MCF 10A (cell line): ENCODE data around the gene VAV3. TPM values are rescaled to one million over a fixed set of nuclear protein-coding genes. Genes with fewer than 3 reads are reported as not detected.

Experiments
- BruUV-seq: library from RNA; stranded (reverse); fragments of 400-500 nt; replicated peaks from 2 replicates; lab custom pipeline; 2021; lab: Mats Ljungman, UMichigan
- CTCF ChIA-PET: fragments of 300-600 bp; sonication (Branson Sonifier 250); formaldehyde crosslinking; extraction: SDS; loops from one replicate; lab custom pipeline; 2021; ENCODE audit warnings: antibody characterized with exemption, inconsistent platforms; lab: Yijun Ruan, JAX
- POLR2A ChIA-PET: fragments of 300-600, 350-650 bp; sonication (Branson Sonifier 250); formaldehyde crosslinking; extraction: SDS; loops from one replicate; lab custom pipeline; 2020; ENCODE audit warnings: antibody characterized with exemption, inconsistent platforms; lab: Yijun Ruan, JAX
- DNase-seq: peaks from one replicate; pipeline ENCODE4 v3.0.0-alpha.2; 2018; ENCODE audit not compliant: unreplicated experiment
- H3K27ac Mint-ChIP-seq: one replicate; pipeline ENCODE4 v1.8.0; 2022; ENCODE audit warnings: mild to moderate bottlenecking, low read depth, mixed read lengths; ENCODE audit not compliant: unreplicated experiment
- H3K27me3 Mint-ChIP-seq: one replicate; pipeline ENCODE4 v1.8.0; 2022; ENCODE audit warnings: mixed read lengths; ENCODE audit not compliant: insufficient read depth, unreplicated experiment
- H3K36me3 Mint-ChIP-seq: one replicate; pipeline ENCODE4 v1.8.0; 2022; ENCODE audit warnings: mild to moderate bottlenecking, moderate library complexity, mixed read lengths; ENCODE audit not compliant: insufficient read depth, unreplicated experiment
- H3K4me1 Mint-ChIP-seq: one replicate; pipeline ENCODE4 v1.8.0; 2022; ENCODE audit warnings: mixed read lengths; ENCODE audit not compliant: insufficient read depth, unreplicated experiment
- H3K4me3 Mint-ChIP-seq: one replicate; pipeline ENCODE4 v1.8.0; 2022; ENCODE audit warnings: mild to moderate bottlenecking, moderate library complexity, mixed read lengths; ENCODE audit not compliant: unreplicated experiment
- H3K9me3 Mint-ChIP-seq: one replicate; pipeline ENCODE4 v1.8.0; 2022; ENCODE audit warnings: mixed read lengths; ENCODE audit not compliant: unreplicated experiment
- CTCF ChIP-seq: fragments of 200-600 bp; IDR thresholded peaks from one replicate; pipeline ENCODE4 v1.8.0; 2022; ENCODE audit warnings: antibody characterized with exemption, mild to moderate bottlenecking; ENCODE audit not compliant: unreplicated experiment
- intact Hi-C: fragments of 100-400 bp; cut with micrococcal nuclease; formaldehyde crosslinking; loops from 2 replicates; pipeline ENCODE4 v1.14.1; 2022
- total RNA-seq: library from RNA; stranded (reverse); gene quantifications from 2 replicates; pipeline ENCODE4 v1.2.3, GENCODE V29; 2022

Gene VAV3
- total RNA-seq, 1 experiment from 2014 or later, result 2.0 TPM

DNA sequence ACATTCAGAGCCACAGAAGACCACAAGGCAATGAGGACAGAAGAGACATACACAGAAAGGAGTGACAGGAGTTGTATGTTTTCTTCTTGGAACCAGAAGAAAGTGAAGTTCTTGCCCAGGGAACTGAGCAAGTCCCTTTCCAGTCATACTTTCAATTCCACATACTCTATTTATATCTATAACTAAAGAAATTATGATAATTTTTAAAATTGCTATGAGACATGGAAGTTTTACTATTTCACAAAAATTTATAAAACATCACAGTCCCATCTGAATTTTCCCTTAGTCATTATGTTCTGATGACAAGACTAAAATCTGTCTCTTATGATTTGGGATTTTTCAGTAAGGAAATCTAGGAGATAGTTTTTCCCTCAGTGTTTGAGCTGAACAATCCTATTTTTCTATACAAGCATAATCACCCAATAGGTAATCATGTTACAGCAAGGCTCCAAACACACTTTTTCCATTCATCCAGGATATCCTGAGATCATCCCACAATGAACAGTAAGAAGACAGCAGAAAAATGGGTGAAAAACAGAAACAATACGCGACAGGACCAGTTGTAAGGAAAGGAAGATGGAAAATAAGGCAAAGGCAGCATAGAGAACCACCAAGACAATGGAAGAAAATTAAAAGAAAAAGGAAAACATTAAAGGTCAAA is 154.6 kb downstream of the VAV3 start:
- BruUV-seq, result no TSS peak
- Mint-ChIP-seq H3K36me3 (no peaks in the 10 kb centered on the region), H3K9me3 (no peaks in the 10 kb centered on the region), H3K27ac (no peak overlapping the region), H3K4me1 (no peaks in the 10 kb centered on the region), H3K27me3 (peaks cover 16% of the 10 kb centered on the region), H3K4me3 (no peak overlapping the region)
- CTCF ChIA-PET, result no interaction called here
- no peak for DNase-seq
- POLR2A ChIA-PET, result no interaction called here
- no peak for TF ChIP-seq CTCF
- intact Hi-C loops, result no loop called here

DNA sequence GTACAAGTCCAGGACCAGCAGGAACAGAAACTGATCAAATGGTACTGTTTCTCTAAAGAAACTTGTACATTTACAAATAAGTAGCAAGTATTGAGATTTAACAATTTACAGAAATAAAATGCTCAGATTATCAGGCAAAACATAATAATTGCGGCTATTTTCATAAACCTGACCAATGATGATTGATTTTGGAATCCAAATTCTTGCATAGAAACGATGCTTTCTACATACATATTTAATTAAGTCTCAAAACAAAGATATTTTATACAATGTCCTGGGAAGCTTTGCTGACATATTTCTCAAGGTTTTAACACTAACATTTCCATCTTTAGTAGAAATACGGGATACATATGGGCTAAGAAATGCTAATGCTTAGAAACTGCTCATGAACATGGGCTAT is 157.1 kb downstream of the VAV3 start:
- no peak for DNase-seq
- H3K4me3 Mint-ChIP-seq, result no peak overlapping the region
- peaks cover 16% of the 10 kb centered on the region for H3K27me3 Mint-ChIP-seq
- H3K27ac Mint-ChIP-seq, result no peak overlapping the region
- no peak for TF ChIP-seq CTCF
- no TSS peak for BruUV-seq
- no peaks in the 10 kb centered on the region for H3K4me1 Mint-ChIP-seq
- CTCF ChIA-PET, result interaction anchor here (0.7 to 0.8 kb wide), 2 partner anchors 25 to 88 kb away, joined by 3 read pairs; no protein-coding TSS in a partner anchor
- no peaks in the 10 kb centered on the region for H3K9me3 Mint-ChIP-seq
- POLR2A ChIA-PET, result no interaction called here
- intact Hi-C loops, result no loop called here
- H3K36me3 Mint-ChIP-seq, result no peaks in the 10 kb centered on the region

DNA sequence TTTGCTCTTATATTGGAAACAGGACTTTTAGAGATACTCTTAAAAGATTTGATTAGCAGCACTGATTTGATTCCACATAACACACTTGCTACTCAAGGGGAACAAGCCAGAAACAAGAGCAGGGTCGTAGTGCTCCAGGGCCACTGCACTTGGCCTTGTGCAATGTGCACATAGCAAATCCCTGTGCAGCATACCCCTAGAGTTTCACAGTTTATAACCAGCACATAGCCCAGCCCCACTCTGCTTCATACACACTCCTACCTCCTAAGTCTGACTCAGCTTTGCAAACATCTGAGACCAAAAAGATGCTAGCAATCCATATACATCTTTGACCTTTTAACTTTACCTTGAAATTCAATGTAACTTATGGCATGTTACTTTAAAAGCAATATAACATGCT is 157.6 kb downstream of the VAV3 start:
- no peak for DNase-seq
- no peaks in the 10 kb centered on the region for H3K9me3 Mint-ChIP-seq
- no peaks in the 10 kb centered on the region for H3K4me1 Mint-ChIP-seq
- no peak overlapping the region for H3K4me3 Mint-ChIP-seq
- no TSS peak for BruUV-seq
- CTCF ChIA-PET, result no interaction called here
- H3K36me3 Mint-ChIP-seq, result no peaks in the 10 kb centered on the region
- peaks cover 16% of the 10 kb centered on the region for H3K27me3 Mint-ChIP-seq
- POLR2A ChIA-PET, result no interaction called here
- TF ChIP-seq CTCF, result no peak
- no peak overlapping the region for H3K27ac Mint-ChIP-seq
- intact Hi-C loops, result no loop called here

DNA sequence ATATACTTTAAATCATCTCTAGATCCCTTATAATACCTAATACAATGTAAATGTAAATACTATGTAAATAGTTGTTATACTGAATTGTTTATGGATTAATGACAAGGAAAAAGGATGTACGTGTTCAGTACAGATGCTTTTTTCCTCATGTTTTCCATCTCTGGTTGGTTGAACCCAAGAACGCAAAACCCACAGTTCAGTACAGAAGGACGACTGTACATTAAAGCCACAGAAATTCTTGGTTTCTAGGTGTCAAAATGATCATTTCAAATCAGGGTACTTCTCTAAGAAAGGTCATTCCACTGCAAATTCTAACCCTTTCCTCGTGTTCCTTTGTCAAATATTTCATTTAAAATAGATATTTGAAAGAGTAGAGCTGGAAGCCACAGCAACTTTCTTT is 158.1 kb downstream of the VAV3 start:
- Mint-ChIP-seq H3K36me3 (no peaks in the 10 kb centered on the region), H3K27me3 (peaks cover 16% of the 10 kb centered on the region), H3K27ac (no peak overlapping the region), H3K9me3 (no peaks in the 10 kb centered on the region), H3K4me3 (no peak overlapping the region), H3K4me1 (no peaks in the 10 kb centered on the region)
- TF ChIP-seq CTCF, result no peak
- BruUV-seq, result no TSS peak
- CTCF ChIA-PET, result no interaction called here
- POLR2A ChIA-PET, result no interaction called here
- no peak for DNase-seq
- intact Hi-C loops, result no loop called here
